ENCODE results near the gene CNOT6.
"Not testable (repeated sequence)": the region's sequence is repeated elsewhere in the genome, so short reads cannot be mapped to it uniquely, and the experiment has no call there.

- not testable (repeated sequence) for TF ChIP-seq CTCF (conservative IDR thresholded peaks at IDR 0.05; ENCODE audit: low read depth, low read length); EZH2 (IDR thresholded peaks at IDR 0.05; ENCODE audit: borderline replicate concordance, low read depth, low read length, poor library complexity, severe bottlenecking)
Measured at GRCh38 chr5:180459674-180460142, 34.5 kb upstream of the CNOT6 start.
